GM20000 (cell line): ENCODE data around the gene GLYATL3.

Experiments used
- DNase-seq: peaks from one replicate; pipeline ENCODE4 v3.0.0; 2012; ENCODE audit warnings: low spot score
- CTCF ChIP-seq: IDR thresholded peaks from 2 replicates; pipeline ENCODE4 v1.5.1; 2012; ENCODE audit warnings: mild to moderate bottlenecking, control low read depth; ENCODE audit errors: extremely low read depth, missing control alignments

The GLYATL3 gene

DNA sequence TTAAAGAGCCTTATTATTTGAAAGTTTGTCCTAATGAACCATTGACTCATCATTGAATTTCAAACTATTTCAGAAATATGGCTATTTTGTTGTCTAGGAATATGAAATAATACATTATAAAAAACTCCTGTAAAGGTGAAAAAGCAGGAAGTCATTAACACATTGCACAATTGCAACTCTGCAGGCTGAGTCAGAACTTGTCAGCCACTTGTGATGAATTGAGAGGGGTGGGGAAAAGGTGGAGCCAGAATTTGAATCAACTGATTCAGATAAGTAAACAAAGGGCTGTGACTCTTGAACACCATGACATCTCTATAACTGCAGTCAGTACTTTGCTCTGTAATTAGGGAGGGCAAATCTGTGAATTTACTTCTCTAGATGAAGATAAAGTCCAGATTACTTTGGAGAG, 56.7 kb downstream of the GLYATL3 start:
- TF ChIP-seq CTCF: no peak
- no peak for DNase-seq

DNA sequence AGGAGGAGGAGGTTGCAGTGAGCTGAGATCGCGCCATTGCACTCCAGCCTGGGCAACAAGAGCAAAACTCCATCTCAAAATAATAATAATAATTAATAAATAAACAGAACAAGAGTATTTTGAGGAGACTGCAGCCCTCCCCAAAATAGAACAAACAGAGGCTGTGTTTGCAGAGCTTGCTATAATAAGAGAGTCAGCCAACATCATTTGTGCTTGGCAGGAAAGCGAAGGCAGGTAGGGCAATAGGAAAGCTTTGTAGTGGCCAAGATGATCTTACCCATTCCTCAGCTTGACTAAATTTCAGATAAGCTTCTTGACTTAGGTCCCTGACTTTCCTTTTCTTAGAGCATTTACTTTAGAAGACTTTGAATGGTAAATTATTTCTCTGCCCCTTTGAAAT, 57.5 kb downstream of the GLYATL3 start:
- no peak for TF ChIP-seq CTCF
- no peak for DNase-seq

DNA sequence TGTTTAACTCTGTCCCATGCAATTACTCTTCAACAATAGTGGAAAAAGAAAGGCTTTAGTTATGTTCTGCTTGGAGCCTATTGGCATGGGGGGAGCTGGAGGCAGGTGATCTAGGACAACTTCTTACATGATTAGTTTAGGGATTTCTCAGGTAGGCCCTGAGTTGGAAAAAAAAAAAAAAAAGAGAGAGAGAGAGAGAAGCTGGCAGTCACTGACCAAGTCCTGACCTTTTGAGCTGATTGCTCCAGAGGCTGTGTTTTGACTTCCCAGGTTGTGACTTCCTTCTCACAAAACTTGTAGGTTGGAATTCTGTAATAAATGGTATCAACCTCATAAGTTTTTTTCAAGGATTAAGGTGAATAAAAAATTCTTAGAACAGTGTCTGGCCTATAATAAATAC, 58.5 kb downstream of the GLYATL3 start:
- no peak for TF ChIP-seq CTCF
- no peak for DNase-seq

- no peak for TF ChIP-seq CTCF
- no peak for DNase-seq
Measured at GRCh38 chr6:49563006-49563886, 63.5 kb downstream of the GLYATL3 start.

DNA sequence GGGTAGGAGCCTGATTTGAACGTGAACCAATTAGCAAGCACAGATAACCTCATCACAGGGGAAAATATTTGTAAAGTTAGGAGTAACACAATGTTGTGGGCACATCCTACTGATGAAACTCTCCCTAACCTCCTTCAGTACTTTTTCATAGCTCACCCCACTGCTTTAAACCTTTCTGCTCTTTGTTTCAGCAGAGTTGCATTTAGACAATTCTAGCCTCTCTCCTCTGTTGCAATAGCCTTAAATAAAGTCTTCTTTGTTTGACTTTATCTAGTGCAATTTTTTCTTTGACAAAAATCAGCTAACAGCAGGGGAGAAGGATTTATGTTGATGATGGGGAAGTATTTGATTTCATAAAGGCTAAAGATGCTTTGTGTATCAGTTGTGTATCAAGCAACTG, 64.8 kb downstream of the GLYATL3 start:
- TF ChIP-seq CTCF: no peak
- DNase-seq: no peak

- TF ChIP-seq CTCF: no peak
Measured at GRCh38 chr6:49565261-49565660, 65.5 kb downstream of the GLYATL3 start.

DNA sequence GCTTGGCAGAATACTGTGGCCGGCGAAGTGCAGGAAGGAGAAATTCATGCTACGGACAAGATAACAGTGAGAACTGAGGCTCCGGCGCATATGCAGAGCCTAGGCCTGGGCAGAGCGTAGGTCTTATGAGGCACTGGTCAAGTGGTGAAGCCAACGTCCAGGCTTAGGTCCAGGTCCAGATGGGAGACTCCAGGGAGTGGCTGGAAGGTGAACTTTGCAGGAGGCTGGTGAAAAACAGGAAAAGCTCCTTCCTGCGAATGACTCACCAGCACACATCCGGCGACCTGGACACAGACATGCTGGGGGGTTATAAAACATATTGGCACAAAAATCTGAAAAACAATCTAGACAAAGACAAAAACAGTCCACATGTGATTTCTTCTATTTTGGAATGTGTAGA, 66.1 kb downstream of the GLYATL3 start:
- no peak for TF ChIP-seq CTCF
- no peak for DNase-seq

More at GRCh38 chr6:49565261-49565660, 65.5 kb downstream of the GLYATL3 start:
- no peak for DNase-seq
